Central memory CD8-positive, alpha-beta T cell (primary cell): ENCODE results near the gene OR2L2.
"Not testable (repeated sequence)": the region's sequence is repeated elsewhere in the genome, so short reads cannot be mapped to it uniquely, and the experiment has no call there.

Experiments
- ATAC-seq: fragments of 150-1000 bp; cut with Tn5 transposase; replicated peaks from 2 replicates; pipeline ENCODE4 v1.10.0; 2022; ENCODE audit warnings: mild to moderate bottlenecking, moderate FRiP score, moderate number of reproducible peaks; ENCODE audit not compliant: poor library complexity, severe bottlenecking; ENCODE audit errors: extremely low read depth
- DNase-seq, 2 donors: peaks; one replicate each; pipeline ENCODE4 v3.0.0; 2021; ENCODE audit warnings: low spot score in 2 of 2
- H3K27ac Mint-ChIP-seq: one replicate; pipeline ENCODE4 v1.8.0; 2022; ENCODE audit warnings: low read depth, mild to moderate bottlenecking, moderate library complexity, mixed read lengths
- H3K27me3 Mint-ChIP-seq: one replicate; pipeline ENCODE4 v1.8.0; 2022; ENCODE audit warnings: mixed read lengths
- H3K36me3 Mint-ChIP-seq: one replicate; pipeline ENCODE4 v1.8.0; 2022; ENCODE audit warnings: mild to moderate bottlenecking, moderate library complexity, mixed read lengths; ENCODE audit not compliant: insufficient read depth
- H3K4me1 Mint-ChIP-seq: one replicate; pipeline ENCODE4 v1.8.0; 2022; ENCODE audit warnings: mixed read lengths
- H3K4me3 Mint-ChIP-seq: one replicate; pipeline ENCODE4 v1.8.0; 2022; ENCODE audit warnings: mild to moderate bottlenecking, moderate library complexity, mixed read lengths
- H3K9me3 Mint-ChIP-seq: one replicate; pipeline ENCODE4 v1.8.0; 2022; ENCODE audit warnings: mixed read lengths

The OR2L2 gene

DNA sequence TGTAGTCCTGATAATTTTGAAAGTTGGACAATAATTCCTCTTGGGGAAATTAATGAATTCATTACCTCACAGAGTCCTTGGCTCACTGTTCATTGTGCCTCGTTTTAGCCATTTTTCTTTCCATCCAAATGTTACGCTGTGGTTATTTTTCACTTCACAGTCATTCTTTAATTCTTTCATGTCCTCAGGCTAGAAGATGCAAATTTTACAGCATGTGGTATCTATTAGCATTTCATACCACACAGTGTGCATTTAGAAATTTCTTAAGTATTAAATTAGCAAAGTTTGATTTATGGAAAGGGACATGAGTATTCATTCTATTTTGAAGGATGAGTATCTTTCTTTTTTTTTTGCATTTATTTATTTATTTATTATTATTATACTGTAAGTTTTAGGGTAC is 35.2 kb downstream of the OR2L2 start:
- H3K36me3 Mint-ChIP-seq = peaks cover 3% of the 10 kb centered on the region
- no peak overlapping the region for H3K27ac Mint-ChIP-seq
- H3K9me3 Mint-ChIP-seq = peaks cover 21% of the 10 kb centered on the region
- no peaks in the 10 kb centered on the region for H3K27me3 Mint-ChIP-seq
- no peak for DNase-seq
- ATAC-seq = no peak
- no peak overlapping the region for H3K4me3 Mint-ChIP-seq
- no peaks in the 10 kb centered on the region for H3K4me1 Mint-ChIP-seq

- Mint-ChIP-seq H3K4me1 (no peaks in the 10 kb centered on the region), H3K27me3 (no peaks in the 10 kb centered on the region), H3K9me3 (peaks cover 25% of the 10 kb centered on the region), H3K4me3 (no peak overlapping the region), H3K27ac (no peak overlapping the region), H3K36me3 (peaks cover 3% of the 10 kb centered on the region)
- ATAC-seq (no peak), DNase-seq (no peak)
These were observed 35.7 kb downstream of the OR2L2 start for GRCh38 chr1:248065604-248066003.

DNA sequence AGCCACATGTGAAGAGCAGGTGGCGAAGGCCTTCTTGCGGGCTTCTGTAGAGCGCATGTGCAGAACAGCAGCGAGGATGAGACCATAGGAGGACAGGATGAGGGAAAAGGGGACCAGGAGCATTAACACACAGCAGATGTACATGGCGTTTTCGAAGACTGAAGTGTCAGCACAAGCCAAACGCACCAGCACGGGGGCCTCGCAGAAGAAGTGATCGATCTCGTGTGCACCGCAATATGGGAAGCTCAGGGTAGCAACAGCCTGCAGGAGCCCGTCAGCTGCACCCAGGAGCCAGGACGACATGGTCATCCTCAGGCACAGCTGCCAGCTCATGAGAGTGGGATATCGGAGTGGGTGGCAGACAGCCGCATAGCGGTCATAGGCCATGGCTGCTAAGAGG is 54.0 kb downstream of the OR2L2 start:
- peaks cover 12% of the 10 kb centered on the region for H3K9me3 Mint-ChIP-seq
- H3K36me3 Mint-ChIP-seq, H3K4me1 Mint-ChIP-seq, DNase-seq, H3K27me3 Mint-ChIP-seq, H3K4me3 Mint-ChIP-seq, H3K27ac Mint-ChIP-seq, ATAC-seq: not testable (repeated sequence)
